ENCODE results near the gene DYNC1H1. TPM values are rescaled to one million over a fixed set of nuclear protein-coding genes. Genes with fewer than 3 reads are reported as not detected.

The DYNC1H1 gene
- total and polyA plus RNA-seq, 12 donors = 202 to 509 (median 348) TPM

- DNase-seq = peak in 2 of 7 donors; percentile 12 to 50
- H3K27ac ChIP-seq = peak overlapping the region in 1 of 5 donors; percentile 13
- H3K9me3 ChIP-seq (replicated peaks in 1 of 3) = no peaks in the 10 kb centered on the region
- 79 to 86% (median 82%) methylated on average over 8 to 9 of the region's 9 CpGs for whole genome bisulfite sequencing, 4 donors
- no peaks in the 10 kb centered on the region for H3K27me3 ChIP-seq
- intact Hi-C loops (cut with DNase I) = no loop called here
- no peak overlapping the region for H3K4me3 ChIP-seq
- H3K4me1 ChIP-seq (replicated peaks in 1 of 2) = peaks cover 7 to 22% of the 10 kb centered on the region in 2 donors
- no peak for TF ChIP-seq POLR2A (IDR thresholded peaks at IDR 0.05)
- TF ChIP-seq CTCF (IDR thresholded peaks at IDR 0.05) = no peak
- no peaks in the 10 kb centered on the region for H3K36me3 ChIP-seq (replicated peaks in 1 of 2)
These were observed 2.4 kb upstream of the DYNC1H1 start for GRCh38 chr14:101961746-101962502.

DNA sequence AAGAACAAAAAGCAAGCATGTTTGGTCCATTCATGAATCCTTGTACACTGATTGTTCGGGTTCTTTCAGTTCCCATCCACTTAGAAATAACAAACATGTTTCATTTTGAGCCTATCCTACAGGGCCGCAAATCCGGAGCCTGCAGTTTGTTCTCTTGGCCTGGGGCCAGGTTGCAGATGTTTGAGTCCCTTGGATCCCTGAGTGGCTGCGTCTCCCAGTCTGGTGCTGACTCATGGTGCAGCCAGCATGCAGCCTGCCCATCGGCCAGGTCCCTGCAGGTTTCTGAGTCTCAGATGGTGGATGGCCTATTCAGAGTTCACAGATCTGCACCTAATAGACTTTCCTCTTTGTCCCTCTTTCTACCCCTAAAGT, 1.9 kb upstream of the DYNC1H1 start:
- Histone ChIP-seq H3K27ac (peak overlapping the region in 1 of 5 donors; percentile 13), H3K4me3 (no peak overlapping the region), H3K4me1 (replicated peaks in 1 of 2) (peaks cover 7 to 25% of the 10 kb centered on the region in 2 donors), H3K27me3 (no peaks in the 10 kb centered on the region), H3K36me3 (replicated peaks in 1 of 2) (no peaks in the 10 kb centered on the region), H3K9me3 (replicated peaks in 1 of 3) (no peaks in the 10 kb centered on the region)
- intact Hi-C loops (cut with DNase I) = no loop called here
- 25 to 51% (median 42%) methylated on average over 5 of the region's 5 CpGs for WGBS, 4 donors
- peak in 6 of 7 donors; percentile 33 to 90 (median 74) for DNase-seq
- TF ChIP-seq POLR2A (IDR thresholded peaks at IDR 0.05) (no peak), CTCF (IDR thresholded peaks at IDR 0.05) (no peak)

DNA sequence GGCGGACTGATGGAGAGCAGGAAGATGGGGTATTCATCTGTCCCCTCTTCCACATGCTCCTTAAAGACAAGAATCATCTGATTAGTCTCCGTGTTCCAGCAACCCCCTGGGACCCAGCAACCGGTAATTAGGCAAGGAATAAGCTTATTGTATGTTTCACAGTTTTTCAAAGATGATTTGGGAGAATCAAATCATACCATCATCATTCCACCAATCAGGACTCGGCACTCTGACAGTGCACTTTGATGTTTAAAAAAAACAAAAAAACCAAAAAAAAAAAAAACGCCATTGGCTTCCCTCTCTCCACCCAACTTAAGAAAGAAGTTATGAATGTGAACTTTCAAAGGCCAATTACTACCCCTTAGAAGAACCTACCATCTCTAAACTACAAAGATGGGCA, 1.3 kb upstream of the DYNC1H1 start:
- Histone ChIP-seq H3K4me3 (no peak overlapping the region), H3K27ac (no peak overlapping the region), H3K27me3 (no peaks in the 10 kb centered on the region), H3K9me3 (replicated peaks in 1 of 3) (no peaks in the 10 kb centered on the region), H3K36me3 (replicated peaks in 1 of 2) (no peaks in the 10 kb centered on the region), H3K4me1 (replicated peaks in 1 of 2) (peaks cover 7 to 31% of the 10 kb centered on the region in 2 donors)
- intact Hi-C loops (cut with DNase I) = no loop called here
- WGBS, 4 donors = 79 to 85% (median 84%) methylated on average over 5 of the region's 5 CpGs
- peak in 1 of 7 donors; percentile 10 for DNase-seq
- TF ChIP-seq POLR2A (IDR thresholded peaks at IDR 0.05) (no peak), CTCF (IDR thresholded peaks at IDR 0.05) (no peak)

- TF ChIP-seq POLR2A (IDR thresholded peaks at IDR 0.05) (no peak), CTCF (IDR thresholded peaks at IDR 0.05) (no peak)
- H3K9me3 ChIP-seq (replicated peaks in 1 of 3) = no peaks in the 10 kb centered on the region
- H3K27me3 ChIP-seq = no peaks in the 10 kb centered on the region
- DNase-seq = peak in 2 of 7 donors; percentile 21 to 65
- no peaks in the 10 kb centered on the region for H3K36me3 ChIP-seq (replicated peaks in 1 of 2)
- peak overlapping the region in 1 of 4 donors; percentile 96 for H3K4me3 ChIP-seq
- peak overlapping the region in 4 of 5 donors; percentile 10 to 96 (median 32) for H3K27ac ChIP-seq
- WGBS, 4 donors = 44 to 50% (median 46%) methylated on average over 20 of the region's 20 CpGs
- intact Hi-C loops (cut with DNase I) = no loop called here
- H3K4me1 ChIP-seq (replicated peaks in 1 of 2) = peaks cover 7 to 35% of the 10 kb centered on the region in 2 donors
These were observed 597 bp upstream of the DYNC1H1 start for GRCh38 chr14:101963656-101964296.

Measured in adrenal gland (tissue), 12 donors.